Keratinocyte (primary cell): ENCODE results near the gene WASF3. TPM values are rescaled to one million over a fixed set of nuclear protein-coding genes. Genes with fewer than 3 reads are reported as not detected.

Experiments
- DNase-seq: peaks from one replicate; pipeline ENCODE4 v3.0.0-alpha.2; 2011; ENCODE audit warnings: low read depth, missing footprints, low spot score
- FAIRE-seq: peaks from 2 replicates; lab custom pipeline; 2011; peaks lifted over from hg19 to GRCh38; lab: Jason Lieb, UNC
- H2AFZ ChIP-seq: 2 replicates; pipeline ENCODE4 v1.6.0; 2012; ENCODE audit warnings: low read length, control low read depth, inconsistent platforms; ENCODE audit not compliant: control insufficient read depth
- H3K27ac ChIP-seq: 2 replicates; pipeline ENCODE4 v1.5.1; 2011; ENCODE audit warnings: low read length; ENCODE audit not compliant: control insufficient read depth, insufficient read depth
- H3K27me3 ChIP-seq: 3 replicates; pipeline ENCODE4 v1.6.0; 2011; ENCODE audit warnings: low read length; ENCODE audit not compliant: control insufficient read depth, insufficient read depth; ENCODE audit errors: extremely low read depth
- H3K36me3 ChIP-seq, 2 experiments: 2 replicates in 1 of 2; 3 replicates in 1 of 2; pipeline ENCODE4 v1.5.1; 2011; ENCODE audit warnings: low read length in 2 of 2, mild to moderate bottlenecking in 1 of 2; ENCODE audit not compliant: control insufficient read depth in 2 of 2, insufficient read depth in 2 of 2; ENCODE audit errors: extremely low read depth in 1 of 2
- H3K4me1 ChIP-seq: 3 replicates; pipeline ENCODE4 v1.5.1; 2011; ENCODE audit warnings: low read length; ENCODE audit not compliant: control insufficient read depth, insufficient read depth; ENCODE audit errors: extremely low read depth
- H3K4me2 ChIP-seq: 3 replicates; pipeline ENCODE4 v1.6.0; 2011; ENCODE audit warnings: low read depth, low read length; ENCODE audit not compliant: control insufficient read depth, insufficient read depth; ENCODE audit errors: extremely low read depth
- H3K4me3 ChIP-seq, 3 experiments: fragments of 200-600 bp in 1 of 3; sonication (generic) in 1 of 3; 2 replicates in 2 of 3; 3 replicates in 1 of 3; pipeline ENCODE4 v1.5.1; 2011 to 2016; ENCODE audit warnings: low read length in 3 of 3, mild to moderate bottlenecking in 3 of 3, control low read depth in 2 of 3, inconsistent platforms in 1 of 3, low read depth in 1 of 3, mixed read lengths in 1 of 3, mixed run types in 1 of 3, moderate library complexity in 1 of 3; ENCODE audit not compliant: control insufficient read depth in 2 of 3, insufficient read depth in 2 of 3; ENCODE audit errors: extremely low read depth in 1 of 3
- H3K79me2 ChIP-seq: 2 replicates; pipeline ENCODE4 v1.6.0; 2012; ENCODE audit warnings: low read length; ENCODE audit not compliant: control insufficient read depth, insufficient read depth
- H3K9ac ChIP-seq: 3 replicates; pipeline ENCODE4 v1.6.0; 2011; ENCODE audit warnings: low read length; ENCODE audit not compliant: control insufficient read depth, insufficient read depth; ENCODE audit errors: extremely low read depth
- H3K9me1 ChIP-seq: 3 replicates; pipeline ENCODE4 v1.6.0; 2011; ENCODE audit warnings: low read length; ENCODE audit not compliant: control insufficient read depth, insufficient read depth; ENCODE audit errors: extremely low read depth
- H3K9me3 ChIP-seq: 2 replicates; pipeline ENCODE4 v1.5.1; 2012; ENCODE audit warnings: low read depth, low read length; ENCODE audit not compliant: control insufficient read depth
- H4K20me1 ChIP-seq: 3 replicates; pipeline ENCODE4 v1.6.0; 2011; ENCODE audit warnings: low read length; ENCODE audit not compliant: control insufficient read depth, insufficient read depth; ENCODE audit errors: extremely low read depth
- EZH2 ChIP-seq: IDR thresholded peaks from one replicate; pipeline ENCODE4 v1.6.1; 2012; ENCODE audit warnings: inconsistent platforms, mild to moderate bottlenecking, low read length, moderate library complexity
- dilution Hi-C: fragments of 300-500 bp; cut with MboI; formaldehyde crosslinking; loops from one replicate; pipeline ENCODE4 v1.7.0; 2020; ENCODE audit warnings: low sequenced_read_pairs; ENCODE audit not compliant: extremely low pct_ligation_motif_present
- polyA plus RNA-seq, 5 experiments: library from polyadenylated mRNA; depleted of rRNA in 3 of 5; stranded (reverse) in 3 of 5; stranded (forward) in 1 of 5; unstranded in 1 of 5; fragments of >200 nt; gene quantifications; 1 replicate in 1 of 5; 2 replicates in 3 of 5; 3 replicates in 1 of 5; pipeline versions ENCODE4 v1.2.1 to v1.2.3, GENCODE V29; 2011 to 2012; ENCODE audit warnings: missing spikeins in 2 of 5, low read depth in 1 of 5, low replicate concordance in 1 of 5
- TF ChIP-seq, protein P1 (sequence below), 3 experiments: IDR thresholded peaks in 1 of 3; conservative IDR thresholded peaks in 1 of 3; optimal IDR thresholded peaks in 1 of 3; 2 replicates in 2 of 3; 3 replicates in 1 of 3; pipeline versions ENCODE3 to v1.5.1; 2011; ENCODE audit warnings: low read length in 3 of 3, mild to moderate bottlenecking in 3 of 3, moderate library complexity in 2 of 3, control low read depth in 1 of 3, inconsistent platforms in 1 of 3; ENCODE audit not compliant: insufficient read depth in 2 of 3; ENCODE audit errors: extremely low read depth in 1 of 3

Gene WASF3
- polyA plus RNA-seq, 1 donor (not counting 4 experiments of a cell fraction or from before 2014, with no cell fraction given), result 6.3 TPM

DNA sequence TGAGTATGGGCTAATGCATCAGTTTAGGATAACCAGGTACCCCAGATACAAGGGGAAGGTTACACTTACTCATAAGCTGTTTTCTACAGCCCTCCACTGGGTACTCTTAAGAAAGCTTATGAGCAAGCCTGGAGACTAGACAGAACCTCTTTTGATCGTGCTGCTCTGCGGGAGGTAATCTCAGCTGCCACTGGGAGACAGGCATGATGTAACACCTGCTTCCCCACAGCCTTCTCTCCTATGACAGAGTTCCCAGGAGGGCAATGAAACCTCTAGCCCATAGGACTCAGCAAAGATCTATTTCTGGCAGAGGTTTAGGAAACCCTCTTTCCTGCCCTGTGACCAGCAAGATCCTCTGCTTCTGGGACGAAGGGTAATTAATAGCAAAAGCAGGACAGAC lies 65.6 kb downstream of the WASF3 start:
- no peak overlapping the region for H3K4me2 ChIP-seq
- peaks cover 11% of the 10 kb centered on the region for H3K4me1 ChIP-seq
- no peak overlapping the region for H2AFZ ChIP-seq
- FAIRE-seq (no peak), DNase-seq (no peak)
- no peaks in the 10 kb centered on the region for H3K27me3 ChIP-seq
- H3K9ac ChIP-seq, result no peak overlapping the region
- H3K27ac ChIP-seq, result no peak overlapping the region
- no peak overlapping the region for H3K4me3 ChIP-seq
- dilution Hi-C loops, result no loop called here
- no peaks in the 10 kb centered on the region for H4K20me1 ChIP-seq
- no peaks in the 10 kb centered on the region for H3K36me3 ChIP-seq
- H3K9me3 ChIP-seq, result no peaks in the 10 kb centered on the region
- no peaks in the 10 kb centered on the region for H3K79me2 ChIP-seq
- no peaks in the 10 kb centered on the region for H3K9me1 ChIP-seq
- TF ChIP-seq, protein P1, sequence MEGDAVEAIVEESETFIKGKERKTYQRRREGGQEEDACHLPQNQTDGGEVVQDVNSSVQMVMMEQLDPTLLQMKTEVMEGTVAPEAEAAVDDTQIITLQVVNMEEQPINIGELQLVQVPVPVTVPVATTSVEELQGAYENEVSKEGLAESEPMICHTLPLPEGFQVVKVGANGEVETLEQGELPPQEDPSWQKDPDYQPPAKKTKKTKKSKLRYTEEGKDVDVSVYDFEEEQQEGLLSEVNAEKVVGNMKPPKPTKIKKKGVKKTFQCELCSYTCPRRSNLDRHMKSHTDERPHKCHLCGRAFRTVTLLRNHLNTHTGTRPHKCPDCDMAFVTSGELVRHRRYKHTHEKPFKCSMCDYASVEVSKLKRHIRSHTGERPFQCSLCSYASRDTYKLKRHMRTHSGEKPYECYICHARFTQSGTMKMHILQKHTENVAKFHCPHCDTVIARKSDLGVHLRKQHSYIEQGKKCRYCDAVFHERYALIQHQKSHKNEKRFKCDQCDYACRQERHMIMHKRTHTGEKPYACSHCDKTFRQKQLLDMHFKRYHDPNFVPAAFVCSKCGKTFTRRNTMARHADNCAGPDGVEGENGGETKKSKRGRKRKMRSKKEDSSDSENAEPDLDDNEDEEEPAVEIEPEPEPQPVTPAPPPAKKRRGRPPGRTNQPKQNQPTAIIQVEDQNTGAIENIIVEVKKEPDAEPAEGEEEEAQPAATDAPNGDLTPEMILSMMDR (optimal IDR thresholded peaks at IDR 0.05 in 1 of 3, IDR thresholded peaks at IDR 0.05 in 1 of 3, conservative IDR thresholded peaks at IDR 0.05 in 1 of 3; ENCODE audit: extremely low read depth in 1 of 3, insufficient read depth in 2 of 3, low read length in 3 of 3), result no peak
- no peak for TF ChIP-seq EZH2

DNA sequence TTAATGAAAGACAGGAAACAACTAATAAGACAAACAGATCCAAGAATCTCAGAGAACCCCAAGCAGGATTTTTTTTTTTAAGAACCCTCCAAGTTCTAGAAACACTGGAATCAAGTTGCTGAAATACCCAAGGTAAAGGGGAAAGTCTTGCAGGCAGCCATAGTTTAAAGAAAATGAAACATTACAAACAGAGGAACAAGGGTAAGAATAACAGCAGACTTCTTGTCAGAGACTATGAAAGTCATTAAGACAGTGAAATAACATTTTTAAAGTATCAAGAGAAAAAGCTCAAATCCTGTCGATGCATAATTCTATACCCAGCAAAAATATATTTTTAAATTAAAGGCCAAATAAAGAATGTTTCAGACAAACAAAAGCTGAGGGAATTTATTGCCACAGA lies 67.1 kb downstream of the WASF3 start:
- Histone ChIP-seq H3K9me1 (no peaks in the 10 kb centered on the region), H4K20me1 (no peaks in the 10 kb centered on the region), H3K27me3 (no peaks in the 10 kb centered on the region), H3K4me3 (no peak overlapping the region), H3K4me1 (peaks cover 3% of the 10 kb centered on the region), H3K9me3 (no peaks in the 10 kb centered on the region), H3K79me2 (no peaks in the 10 kb centered on the region), H3K9ac (no peak overlapping the region), H3K4me2 (no peak overlapping the region), H2AFZ (no peak overlapping the region), H3K27ac (no peak overlapping the region), H3K36me3 (no peaks in the 10 kb centered on the region)
- TF ChIP-seq, protein P1 (optimal IDR thresholded peaks at IDR 0.05 in 1 of 3, IDR thresholded peaks at IDR 0.05 in 1 of 3, conservative IDR thresholded peaks at IDR 0.05 in 1 of 3; ENCODE audit: extremely low read depth in 1 of 3, insufficient read depth in 2 of 3, low read length in 3 of 3), result no peak
- TF ChIP-seq EZH2, result no peak
- no peak for FAIRE-seq
- DNase-seq, result no peak
- dilution Hi-C loops, result no loop called here
